Left lung (tissue), 10 donors: ENCODE data around the gene CSNK1G2. TPM values are rescaled to one million over a fixed set of nuclear protein-coding genes. Genes with fewer than 3 reads are reported as not detected.
A peak's percentile ranks its signal among the peaks of the same experiment; 100 is the strongest.

Experiments used
- ATAC-seq: fragments of 200-7000 bp; cut with Tn5 transposase; one replicate; pipeline ENCODE4 v1.9.1; 2020; ENCODE audit warnings: moderate library complexity
- DNase-seq, 4 donors: peaks; one replicate each; pipeline ENCODE4 v3.0.0-alpha.2; 2013 to 2020
- H3K27ac ChIP-seq, 2 donors: fragments of 200-600 bp; sonication (generic) in 1 of 2; one replicate each; pipeline versions ENCODE4 v1.5.0 to v1.8.0; 2020 to 2021
- H3K27me3 ChIP-seq, 2 donors: fragments of 200-600 bp; sonication (generic) in 1 of 2; one replicate each; pipeline versions ENCODE4 v1.5.0 to v1.8.0; 2020 to 2021
- H3K36me3 ChIP-seq, 2 donors: fragments of 200-600 bp; sonication (generic) in 1 of 2; one replicate each; pipeline versions ENCODE4 v1.5.0 to v1.8.0; 2020 to 2021
- H3K4me1 ChIP-seq, 2 donors: fragments of 200-600 bp; one replicate each; pipeline ENCODE4 v1.8.0; 2021
- H3K4me3 ChIP-seq, 2 donors: fragments of 200-600 bp; sonication (generic) in 1 of 2; one replicate each; pipeline versions ENCODE4 v1.5.0 to v1.8.0; 2020 to 2021; ENCODE audit warnings: mild to moderate bottlenecking in 1 of 2
- H3K9me3 ChIP-seq, 2 donors: fragments of 200-600 bp; sonication (generic) in 1 of 2; one replicate each; pipeline versions ENCODE4 v1.5.0 to v1.8.0; 2020 to 2021
- intact Hi-C, 2 donors: fragments of 100-400 bp; cut with DNase I; formaldehyde crosslinking; loops; one replicate each; pipeline versions ENCODE4 v1.11.2 to v1.14.2; 2022
- polyA plus RNA-seq, 6 donors: library from polyadenylated mRNA; unstranded; fragments of 120-200 nt; gene quantifications; one replicate each; pipeline ENCODE4 v1.2.1, GENCODE V29; 2013; ENCODE audit not compliant: insufficient read length in 6 of 6
- total RNA-seq, 2 donors: library from RNA; stranded (reverse); fragmentation: NEBNext Ultra II Directional; extraction: Animal tissue kit (Norgen Biotek cat#: 25700); gene quantifications; one replicate each; pipeline ENCODE4 v1.2.1, GENCODE V29; 2021
- TF ChIP-seq, protein P1 (sequence below), 2 donors: fragments of 200-600 bp; sonication (generic) in 1 of 2; IDR thresholded peaks; one replicate each; pipeline versions ENCODE4 v1.5.0 to v1.8.0; 2021; ENCODE audit warnings: antibody characterized with exemption in 2 of 2
- donor health status: DM: no; HTN: yes; CAD: no.
- donor health status: DM: no; HTN: no; CAD: no.

CSNK1G2 gene
- total and polyA plus RNA-seq, 8 donors, result 35.6 to 64.5 (median 44.6) TPM

- intact Hi-C loops, result no loop called here
- no peaks in the 10 kb centered on the region for H3K36me3 ChIP-seq
- ATAC-seq (no peak), DNase-seq (peak in 1 of 4 donors; percentile 81)
- H3K27me3 ChIP-seq, result no peaks in the 10 kb centered on the region
- H3K9me3 ChIP-seq, result no peaks in the 10 kb centered on the region
- peak overlapping the region in 1 of 2 donors; percentile 58 for H3K4me3 ChIP-seq
- peak overlapping the region in 1 of 2 donors; percentile 98 for H3K27ac ChIP-seq
- TF ChIP-seq, protein P1, sequence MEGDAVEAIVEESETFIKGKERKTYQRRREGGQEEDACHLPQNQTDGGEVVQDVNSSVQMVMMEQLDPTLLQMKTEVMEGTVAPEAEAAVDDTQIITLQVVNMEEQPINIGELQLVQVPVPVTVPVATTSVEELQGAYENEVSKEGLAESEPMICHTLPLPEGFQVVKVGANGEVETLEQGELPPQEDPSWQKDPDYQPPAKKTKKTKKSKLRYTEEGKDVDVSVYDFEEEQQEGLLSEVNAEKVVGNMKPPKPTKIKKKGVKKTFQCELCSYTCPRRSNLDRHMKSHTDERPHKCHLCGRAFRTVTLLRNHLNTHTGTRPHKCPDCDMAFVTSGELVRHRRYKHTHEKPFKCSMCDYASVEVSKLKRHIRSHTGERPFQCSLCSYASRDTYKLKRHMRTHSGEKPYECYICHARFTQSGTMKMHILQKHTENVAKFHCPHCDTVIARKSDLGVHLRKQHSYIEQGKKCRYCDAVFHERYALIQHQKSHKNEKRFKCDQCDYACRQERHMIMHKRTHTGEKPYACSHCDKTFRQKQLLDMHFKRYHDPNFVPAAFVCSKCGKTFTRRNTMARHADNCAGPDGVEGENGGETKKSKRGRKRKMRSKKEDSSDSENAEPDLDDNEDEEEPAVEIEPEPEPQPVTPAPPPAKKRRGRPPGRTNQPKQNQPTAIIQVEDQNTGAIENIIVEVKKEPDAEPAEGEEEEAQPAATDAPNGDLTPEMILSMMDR (IDR thresholded peaks at IDR 0.05), result no peak
- peaks cover 12 to 66% of the 10 kb centered on the region in 2 donors for H3K4me1 ChIP-seq
Measured at GRCh38 chr19:1943661-1944087, 2.7 kb downstream of the CSNK1G2 start.

GRCh38 chr19:1944088-1944915 is 3.3 kb downstream of the CSNK1G2 start:
- DNase-seq (peak in 1 of 4 donors; percentile 84), ATAC-seq (no peak)
- H3K27me3 ChIP-seq, result no peaks in the 10 kb centered on the region
- H3K36me3 ChIP-seq, result no peaks in the 10 kb centered on the region
- TF ChIP-seq, protein P1 (IDR thresholded peaks at IDR 0.05), result no peak
- intact Hi-C loops, result no loop called here
- H3K9me3 ChIP-seq, result no peaks in the 10 kb centered on the region
- H3K4me1 ChIP-seq, result peaks cover 12 to 70% of the 10 kb centered on the region in 2 donors
- no peak overlapping the region for H3K4me3 ChIP-seq
- H3K27ac ChIP-seq, result peak overlapping the region in 1 of 2 donors; percentile 98

DNA sequence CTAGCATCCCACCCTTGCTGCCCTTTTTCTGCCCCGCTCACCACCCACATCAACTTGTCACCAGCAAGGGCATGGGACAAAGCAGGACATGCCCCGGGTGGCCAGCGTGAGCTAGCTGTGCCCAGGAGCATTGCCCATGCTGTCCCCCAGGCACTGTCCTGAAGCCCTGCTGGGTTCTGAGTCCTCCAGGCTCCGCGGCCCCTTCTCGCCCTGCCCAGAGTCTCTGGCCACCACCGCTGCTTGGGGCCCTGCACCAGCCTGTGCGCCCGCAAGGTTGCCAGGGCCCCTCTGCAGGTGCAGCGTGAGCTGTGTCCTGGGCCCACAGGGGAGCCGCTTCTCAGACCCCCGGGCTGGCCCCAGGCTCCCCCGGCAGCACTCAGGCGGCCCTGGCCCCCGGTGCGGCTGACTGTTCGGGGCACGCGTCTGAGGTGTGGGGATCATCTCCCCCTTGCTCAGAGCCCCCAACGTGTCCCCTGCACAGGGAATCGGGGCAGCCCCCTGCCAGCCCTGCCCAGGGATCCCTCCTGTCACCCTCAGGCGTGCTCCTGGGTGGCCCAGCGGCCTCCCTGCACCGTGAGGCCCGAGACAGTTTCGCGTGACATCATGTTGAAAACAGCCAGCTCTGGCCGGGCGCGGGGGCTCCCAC is 4.1 kb downstream of the CSNK1G2 start:
- peaks cover 12 to 62% of the 10 kb centered on the region in 2 donors for H3K4me1 ChIP-seq
- TF ChIP-seq, protein P1 (IDR thresholded peaks at IDR 0.05), result no peak
- H3K27ac ChIP-seq, result no peak overlapping the region
- intact Hi-C loops, result no loop called here
- no peaks in the 10 kb centered on the region for H3K36me3 ChIP-seq
- H3K27me3 ChIP-seq, result no peaks in the 10 kb centered on the region
- no peaks in the 10 kb centered on the region for H3K9me3 ChIP-seq
- DNase-seq (peak in 1 of 4 donors; percentile 75), ATAC-seq (no peak)
- no peak overlapping the region for H3K4me3 ChIP-seq

DNA sequence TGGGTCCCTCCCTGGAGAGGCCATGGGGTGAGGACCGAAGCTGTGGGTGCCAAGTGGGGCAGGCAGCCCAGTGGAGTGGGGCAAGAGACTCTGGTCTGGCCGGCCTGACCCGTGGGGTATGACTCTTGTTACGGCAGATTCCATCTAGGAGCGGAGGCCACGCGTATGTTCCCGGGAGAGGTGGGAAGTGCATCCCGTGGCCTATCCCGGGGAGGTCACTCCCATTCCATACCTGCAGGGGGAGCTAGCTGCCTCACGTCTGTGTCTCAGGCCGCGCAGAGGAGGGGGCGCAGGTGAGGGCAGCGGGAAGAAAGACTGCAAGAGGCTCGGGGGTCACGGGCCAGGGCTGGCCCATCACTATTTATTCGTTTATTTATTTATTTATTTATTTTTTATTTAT is 4.9 kb downstream of the CSNK1G2 start:
- no peaks in the 10 kb centered on the region for H3K9me3 ChIP-seq

More for the DNA sequence above, 4.9 kb downstream of the CSNK1G2 start:
- Histone ChIP-seq H3K27me3 (no peaks in the 10 kb centered on the region), H3K36me3 (no peaks in the 10 kb centered on the region), H3K4me3 (no peak overlapping the region), H3K4me1 (peaks cover 12 to 59% of the 10 kb centered on the region in 2 donors), H3K27ac (no peak overlapping the region)
- intact Hi-C loops, result no loop called here
- ATAC-seq (no peak), DNase-seq (peak in 2 of 4 donors; percentile 12 to 81)
- TF ChIP-seq, protein P1 (IDR thresholded peaks at IDR 0.05), result peak; percentile 25 to 65
